AG04450 (cell line): ENCODE measurements around the gene IER5. TPM values are rescaled to one million over a fixed set of nuclear protein-coding genes. Genes with fewer than 3 reads are reported as not detected.

Experiments used
- CTCF ChIA-PET: fragments of 300-600, 350-600 bp; formaldehyde crosslinking; extraction: SDS; loops from one replicate; lab custom pipeline; 2022; ENCODE audit warnings: antibody characterized with exemption, inconsistent platforms; lab: Charles Lee
- POLR2A ChIA-PET: fragments of 350-600 bp; formaldehyde crosslinking; extraction: SDS; loops from one replicate; lab custom pipeline; 2021; ENCODE audit warnings: antibody characterized with exemption, inconsistent platforms; lab: Yijun Ruan, JAX
- DNase-seq: peaks from one replicate; pipeline ENCODE4 v3.0.0-alpha.2; 2011; ENCODE audit warnings: low read depth, low spot score
- H3K27ac ChIP-seq: one replicate; pipeline ENCODE4 v1.5.1; 2012; ENCODE audit warnings: low read depth, low read length, control low read depth
- H3K27me3 ChIP-seq: one replicate; pipeline ENCODE4 v1.6.0; 2012; ENCODE audit warnings: low read length; ENCODE audit not compliant: control insufficient read depth, insufficient read depth
- H3K4me3 ChIP-seq: 2 replicates; pipeline ENCODE4 v1.5.1; 2011; ENCODE audit warnings: mild to moderate bottlenecking, low read depth, low read length, control low read depth
- H3K9me3 ChIP-seq: 2 replicates; pipeline ENCODE4 v1.5.1; 2012; ENCODE audit warnings: low read length; ENCODE audit not compliant: control insufficient read depth, insufficient read depth
- polyA plus RNA-seq: library from polyadenylated mRNA; depleted of rRNA; stranded (reverse); fragments of >200 nt; gene quantifications from 2 replicates; pipeline ENCODE4 v1.2.3, GENCODE V29; 2011
- TF ChIP-seq, protein P1 (sequence below): IDR thresholded peaks from 2 replicates; pipeline ENCODE4 v1.5.1; 2011; ENCODE audit warnings: low read depth, low read length, control low read depth, inconsistent platforms

The IER5 gene
- polyA plus RNA-seq, 1 experiment, result 20.7 TPM

GRCh38 chr1:181095260-181095659 is 6.8 kb downstream of the IER5 start:
- no peak for DNase-seq
- peak overlapping the region; percentile 86 for H3K27ac ChIP-seq
- H3K9me3 ChIP-seq, result no peaks in the 10 kb centered on the region
- no peak overlapping the region for H3K4me3 ChIP-seq
- ChIA-PET CTCF (interaction anchor here (2.2 kb wide), 1 partner anchor 47 kb away, joined by 5 read pairs; no protein-coding TSS in a partner anchor), POLR2A (interaction anchor here (0.9 to 1.4 kb wide), 3 partner anchors 10 to 40 kb away, joined by 3 to 12 read pairs (median 8); no protein-coding TSS in a partner anchor)
- TF ChIP-seq, protein P1, sequence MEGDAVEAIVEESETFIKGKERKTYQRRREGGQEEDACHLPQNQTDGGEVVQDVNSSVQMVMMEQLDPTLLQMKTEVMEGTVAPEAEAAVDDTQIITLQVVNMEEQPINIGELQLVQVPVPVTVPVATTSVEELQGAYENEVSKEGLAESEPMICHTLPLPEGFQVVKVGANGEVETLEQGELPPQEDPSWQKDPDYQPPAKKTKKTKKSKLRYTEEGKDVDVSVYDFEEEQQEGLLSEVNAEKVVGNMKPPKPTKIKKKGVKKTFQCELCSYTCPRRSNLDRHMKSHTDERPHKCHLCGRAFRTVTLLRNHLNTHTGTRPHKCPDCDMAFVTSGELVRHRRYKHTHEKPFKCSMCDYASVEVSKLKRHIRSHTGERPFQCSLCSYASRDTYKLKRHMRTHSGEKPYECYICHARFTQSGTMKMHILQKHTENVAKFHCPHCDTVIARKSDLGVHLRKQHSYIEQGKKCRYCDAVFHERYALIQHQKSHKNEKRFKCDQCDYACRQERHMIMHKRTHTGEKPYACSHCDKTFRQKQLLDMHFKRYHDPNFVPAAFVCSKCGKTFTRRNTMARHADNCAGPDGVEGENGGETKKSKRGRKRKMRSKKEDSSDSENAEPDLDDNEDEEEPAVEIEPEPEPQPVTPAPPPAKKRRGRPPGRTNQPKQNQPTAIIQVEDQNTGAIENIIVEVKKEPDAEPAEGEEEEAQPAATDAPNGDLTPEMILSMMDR, result no peak
- no peaks in the 10 kb centered on the region for H3K27me3 ChIP-seq

- ChIA-PET CTCF (interaction anchor here (1.3 to 2.2 kb wide), 2 partner anchors 46 to 214 kb away, joined by 4 to 5 read pairs; no protein-coding TSS in a partner anchor), POLR2A (interaction anchor here (0.7 to 4.7 kb wide), 7 partner anchors 9 to 183 kb away, joined by 4 to 24 read pairs (median 12); partner anchors contain the start of gene KIAA1614)
- H3K4me3 ChIP-seq, result peak overlapping the region; percentile 21; the same call in 1 of the 2 replicates
- DNase-seq, result no peak
- TF ChIP-seq, protein P1, result no peak
- peak overlapping the region; percentile 86 for H3K27ac ChIP-seq
- H3K27me3 ChIP-seq, result no peaks in the 10 kb centered on the region
- H3K9me3 ChIP-seq, result no peaks in the 10 kb centered on the region
Measured at GRCh38 chr1:181095763-181096184, 7.3 kb downstream of the IER5 start.

DNA sequence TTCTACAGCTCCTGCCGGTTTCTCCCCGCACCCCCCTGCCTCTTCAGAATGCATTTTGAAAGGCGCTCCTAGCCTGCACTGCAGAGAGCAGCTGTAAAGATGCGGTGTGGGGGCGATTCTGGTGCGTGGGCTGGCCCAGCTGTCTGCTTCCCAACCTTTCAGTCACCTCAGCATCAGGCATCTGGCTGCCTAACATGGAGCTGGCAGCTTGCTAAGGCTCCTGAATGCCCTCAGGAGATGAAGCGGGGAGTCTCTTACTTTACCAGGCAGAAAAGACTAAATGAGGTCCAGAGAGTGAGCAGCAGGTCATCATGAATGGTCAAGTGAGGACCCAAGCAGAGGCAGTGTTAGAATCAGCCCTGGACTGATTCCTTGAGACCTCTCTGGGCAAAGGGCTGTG is 8.7 kb downstream of the IER5 start:
- no peak for DNase-seq
- POLR2A ChIA-PET, result interaction anchor here (1.0 to 4.7 kb wide), 6 partner anchors 8 to 44 kb away, joined by 3 to 24 read pairs (median 13); partner anchors contain the start of gene IER5
- TF ChIP-seq, protein P1, result no peak
- no peak overlapping the region for H3K4me3 ChIP-seq
- CTCF ChIA-PET, result interaction anchor here (1.1 to 3.6 kb wide), 4 partner anchors 14 to 216 kb away, joined by 3 to 34 read pairs (median 4); no protein-coding TSS in a partner anchor
- no peak overlapping the region for H3K27ac ChIP-seq
- H3K9me3 ChIP-seq, result no peaks in the 10 kb centered on the region
- H3K27me3 ChIP-seq, result no peaks in the 10 kb centered on the region

DNA sequence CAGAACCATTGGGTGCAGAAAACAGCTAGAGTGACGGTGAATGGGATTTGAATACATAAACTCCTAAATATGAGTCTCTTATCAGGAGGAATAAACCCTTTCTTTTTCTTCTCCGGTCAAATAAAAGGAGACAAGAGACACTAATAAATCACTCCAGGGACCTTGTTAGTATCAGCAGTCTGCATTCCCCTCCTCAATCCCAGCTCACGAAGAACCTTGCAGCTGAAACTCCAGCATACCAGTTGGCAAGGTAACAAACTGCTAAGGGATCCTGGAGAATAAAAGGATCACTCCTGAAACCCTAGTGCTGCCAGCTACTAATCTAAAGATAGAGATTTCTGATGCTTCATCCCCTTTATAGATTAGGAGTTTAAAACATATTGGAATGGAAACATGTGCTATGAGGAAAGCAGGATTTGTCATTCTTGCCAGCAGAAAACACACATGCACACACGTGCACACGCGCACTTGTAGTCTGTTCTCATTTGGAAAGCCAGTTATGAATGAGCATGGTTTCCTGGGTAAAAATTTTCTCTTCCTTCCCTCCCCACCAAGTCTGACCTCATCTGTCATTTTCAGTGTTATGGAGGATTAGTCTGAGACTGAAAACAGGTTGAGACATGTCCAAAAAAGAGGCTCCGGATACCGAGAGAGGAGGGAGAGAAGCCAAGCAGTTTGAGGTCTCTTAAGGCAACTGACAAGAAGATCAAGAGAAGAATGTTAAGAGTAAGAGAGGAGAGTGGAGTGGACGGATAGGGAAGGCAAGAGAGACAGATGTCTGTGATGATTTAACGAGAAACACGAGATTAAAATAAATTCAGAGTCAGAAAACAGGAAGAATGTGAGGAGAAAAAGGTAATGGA is 10.9 kb downstream of the IER5 start:
- ChIA-PET POLR2A (interaction anchor here (1.0 to 4.7 kb wide), 3 partner anchors 10 to 42 kb away, joined by 3 to 28 read pairs (median 24); partner anchors contain the start of gene IER5), CTCF (interaction anchor here (0.6 to 3.6 kb wide), 5 partner anchors 43 to 216 kb away, joined by 3 to 34 read pairs (median 4); no protein-coding TSS in a partner anchor)
- TF ChIP-seq, protein P1, result no peak
- Histone ChIP-seq H3K27ac (peak overlapping the region; percentile 22), H3K4me3 (no peak overlapping the region), H3K9me3 (no peaks in the 10 kb centered on the region), H3K27me3 (no peaks in the 10 kb centered on the region)
- no peak for DNase-seq
